H1 (cell line): ENCODE data around the gene TVP23A.

Source experiments
- CREB1 ChIP-seq: IDR thresholded peaks from 2 replicates; pipeline ENCODE4 v1.6.1; 2012; ENCODE audit warnings: inconsistent platforms
- CTCF ChIP-seq, 3 experiments: IDR thresholded peaks; 1 replicate in 2 of 3; 2 replicates in 1 of 3; pipeline versions ENCODE4 v1.5.1 to v1.6.1; 2011; ENCODE audit warnings: low read length in 3 of 3, mild to moderate bottlenecking in 3 of 3, inconsistent platforms in 2 of 3, low read depth in 1 of 3, moderate library complexity in 1 of 3; ENCODE audit not compliant: insufficient read depth in 1 of 3; ENCODE audit errors: control extremely low read depth in 1 of 3
- RFX5 ChIP-seq: IDR thresholded peaks from 2 replicates; pipeline ENCODE4 v1.6.1; 2011; ENCODE audit warnings: low read depth, low read length, improper control_type of control experiment, borderline replicate concordance
- SIX5 ChIP-seq: IDR thresholded peaks from 2 replicates; pipeline ENCODE4 v1.6.1; 2011; ENCODE audit warnings: mild to moderate bottlenecking, low read depth, low read length
- TF ChIP-seq, protein P1 (sequence below): IDR thresholded peaks from 2 replicates; pipeline ENCODE4 v1.6.1; 2012; ENCODE audit warnings: inconsistent platforms

GRCh38 chr16:10752843-10753523, 65.6 kb downstream of the TVP23A start:
- TF ChIP-seq SIX5: no peak
- no peak for TF ChIP-seq CREB1
- TF ChIP-seq RFX5: no peak
- TF ChIP-seq, protein P1, sequence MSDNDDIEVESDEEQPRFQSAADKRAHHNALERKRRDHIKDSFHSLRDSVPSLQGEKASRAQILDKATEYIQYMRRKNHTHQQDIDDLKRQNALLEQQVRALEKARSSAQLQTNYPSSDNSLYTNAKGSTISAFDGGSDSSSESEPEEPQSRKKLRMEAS: no peak
- no peak for TF ChIP-seq CTCF (IDR thresholded peaks at IDR 0.05; ENCODE audit: control extremely low read depth in 1 of 3, insufficient read depth in 1 of 3, low read depth in 1 of 3, low read length in 3 of 3)
